ENCODE results near the gene CAT.
A peak's percentile ranks its signal among the peaks of the same experiment; 100 is the strongest.
"Not testable (repeated sequence)": the region's sequence is repeated elsewhere in the genome, so short reads cannot be mapped to it uniquely, and the experiment has no call there.

Gene CAT

DNA sequence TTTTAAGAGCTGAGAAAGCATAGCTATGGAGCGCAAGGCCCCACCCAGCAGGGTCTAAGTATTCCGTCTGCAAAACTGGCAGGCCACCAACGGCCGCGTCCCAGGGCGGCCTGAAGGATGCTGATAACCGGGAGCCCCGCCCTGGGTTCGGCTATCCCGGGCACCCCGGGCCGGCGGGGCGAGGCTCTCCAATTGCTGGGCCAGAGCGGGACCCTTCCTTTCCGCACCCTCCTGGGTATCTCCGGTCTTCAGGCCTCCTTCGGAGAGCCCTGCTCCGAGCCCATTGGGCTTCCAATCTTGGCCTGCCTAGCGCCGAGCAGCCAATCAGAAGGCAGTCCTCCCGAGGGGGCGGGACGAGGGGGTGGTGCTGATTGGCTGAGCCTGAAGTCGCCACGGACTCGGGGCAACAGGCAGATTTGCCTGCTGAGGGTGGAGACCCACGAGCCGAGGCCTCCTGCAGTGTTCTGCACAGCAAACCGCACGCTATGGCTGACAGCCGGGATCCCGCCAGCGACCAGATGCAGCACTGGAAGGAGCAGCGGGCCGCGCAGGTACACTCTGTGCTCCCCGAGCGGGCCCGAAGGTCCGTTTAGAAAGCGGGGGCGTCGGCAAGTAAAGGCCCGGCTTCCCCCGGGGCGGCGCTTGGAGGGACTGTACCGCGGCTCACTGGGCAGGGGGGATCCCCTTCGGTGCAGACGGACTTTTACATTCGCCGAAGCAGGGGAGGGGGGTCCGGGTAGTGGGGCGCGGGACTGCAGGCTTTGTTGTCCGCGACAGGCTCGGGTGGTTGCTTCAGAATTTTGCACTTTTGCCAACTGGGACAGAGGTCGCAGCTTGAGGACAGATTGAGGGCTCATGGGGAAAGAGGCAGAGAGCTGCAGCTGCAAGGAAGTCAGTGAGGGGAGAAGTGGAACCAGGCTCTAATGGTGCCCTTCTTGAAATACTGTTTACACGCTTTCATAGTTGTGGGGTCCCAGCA lies at the start of gene CAT:
CAT (plus strand) TSS at position 406 of the 979 bp plus-strand sequence; CDS start at position 486, 80 bp downstream.
- peak; percentile 87 to 94 (median 89) for DNase-seq (ENCODE audit: low read depth in 2 of 3, low spot score in 2 of 3)

DNA sequence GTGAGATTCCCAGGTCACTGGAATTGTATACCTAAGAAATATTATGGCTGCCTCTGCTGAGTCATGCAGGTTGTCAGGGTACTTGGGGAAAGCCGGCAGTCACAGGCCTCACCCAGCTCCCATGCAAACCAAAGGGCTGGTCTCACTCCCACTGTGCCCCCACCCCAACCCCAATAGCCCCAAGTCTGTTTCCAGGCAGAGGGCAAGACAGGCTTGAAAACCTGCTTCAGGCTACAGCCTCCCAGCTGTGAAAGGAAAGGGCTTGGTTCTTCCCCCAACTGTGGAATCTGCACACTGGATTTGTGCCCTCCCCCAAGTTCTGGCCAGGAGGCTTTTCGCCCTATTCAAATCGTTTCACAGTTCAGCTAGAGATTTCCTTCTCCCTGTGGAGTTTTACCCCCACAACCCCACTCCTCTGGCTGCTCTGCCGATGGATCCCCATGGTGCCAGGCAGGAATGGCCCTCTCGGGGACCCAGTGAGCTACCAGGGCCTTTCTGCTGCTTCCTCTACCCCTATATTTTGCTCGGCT lies 43.9 kb upstream of the CAT start:
- no peak for DNase-seq (ENCODE audit: low read depth in 2 of 3, low spot score in 2 of 3)

DNA sequence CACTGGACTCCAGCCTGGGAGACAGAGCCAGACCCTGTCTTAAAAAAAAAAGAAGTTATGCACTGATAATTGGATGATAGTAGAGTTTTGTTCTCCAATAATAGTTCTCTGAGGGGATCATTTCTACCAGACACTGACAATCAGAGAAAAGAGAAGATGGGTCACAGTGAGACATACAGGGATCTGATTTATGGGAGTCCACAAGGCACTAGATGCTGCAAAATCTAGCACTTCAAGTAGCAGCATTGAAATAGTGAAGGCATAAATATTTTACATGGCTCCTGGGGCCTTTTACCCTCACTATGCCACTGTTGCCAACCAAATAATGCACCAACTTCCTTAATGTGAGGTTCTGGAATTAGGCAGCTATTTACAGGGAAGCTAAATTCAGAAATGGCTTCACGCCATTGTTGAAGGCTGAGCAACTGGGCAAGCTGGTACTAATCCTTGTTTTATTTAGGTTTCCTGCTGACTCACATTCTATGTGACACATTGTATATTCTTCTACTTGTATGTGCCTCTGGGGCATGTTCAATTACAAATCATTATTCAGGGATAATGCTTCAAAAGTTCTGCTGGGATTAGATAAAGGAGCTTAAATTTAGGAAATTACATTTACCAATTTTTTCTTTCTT lies 42.7 kb upstream of the CAT start:
- no peak for DNase-seq (ENCODE audit: low read depth in 2 of 3, low spot score in 2 of 3)

DNA sequence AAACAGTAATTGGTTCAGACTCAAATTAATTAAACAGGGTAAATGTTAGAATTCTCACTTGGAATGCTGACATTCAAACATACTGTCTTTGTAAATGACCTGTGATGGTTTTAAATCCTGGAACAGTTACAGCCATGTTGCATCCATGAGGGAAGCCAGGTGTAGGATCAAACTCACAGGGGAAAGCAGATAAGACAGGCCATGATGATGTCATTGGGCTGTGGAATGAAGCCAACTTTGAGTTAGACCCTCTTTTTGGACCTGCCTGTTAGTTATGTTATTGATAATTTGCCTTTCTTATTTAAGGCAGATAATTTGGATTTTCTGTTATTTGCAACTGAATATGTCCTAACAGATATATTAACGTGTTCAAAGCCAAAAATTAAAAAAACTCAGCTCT lies 41.6 kb upstream of the CAT start:
- no peak for DNase-seq (ENCODE audit: low read depth in 2 of 3, low spot score in 2 of 3)

DNA sequence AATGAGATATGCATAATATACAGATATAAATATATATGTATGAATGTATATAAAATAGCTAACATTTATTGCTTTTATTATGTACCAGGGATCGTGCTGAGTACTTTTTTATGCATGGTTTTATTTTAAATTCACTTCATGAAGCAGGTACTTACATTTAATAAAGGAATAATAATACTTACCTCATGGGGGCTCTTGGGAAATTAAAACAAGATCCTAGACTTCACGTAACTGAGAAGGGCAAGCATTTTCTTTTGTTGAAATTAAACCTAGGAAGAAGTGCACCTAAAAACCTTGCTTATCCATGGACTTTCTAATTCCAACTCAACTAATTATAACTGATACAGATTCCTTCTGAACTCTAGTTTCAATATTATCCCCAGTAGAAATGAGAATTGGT lies 40.9 kb upstream of the CAT start:
- no peak for DNase-seq (ENCODE audit: low read depth in 2 of 3, low spot score in 2 of 3)

DNA sequence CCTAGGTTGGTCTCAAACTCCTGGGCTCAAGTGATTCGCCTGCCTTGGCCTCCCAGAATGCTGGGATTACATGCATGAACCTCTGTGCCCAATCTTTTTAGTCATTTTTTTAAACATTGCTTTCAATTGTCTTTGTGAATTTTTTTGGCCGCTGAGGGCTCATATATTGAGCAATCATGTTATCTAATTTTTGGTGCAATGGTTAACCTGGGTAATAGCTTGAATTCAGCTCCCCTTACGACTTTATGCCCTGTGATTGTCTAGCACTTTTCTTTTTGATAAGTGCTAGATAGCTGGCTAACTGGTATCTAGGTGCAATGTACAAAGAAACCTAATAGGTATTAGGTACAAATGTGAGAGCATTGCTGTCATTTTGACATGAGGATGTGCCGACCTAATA lies 35.3 kb upstream of the CAT start:
- DNase-seq (ENCODE audit: low read depth in 2 of 3, low spot score in 2 of 3), result no peak

DNA sequence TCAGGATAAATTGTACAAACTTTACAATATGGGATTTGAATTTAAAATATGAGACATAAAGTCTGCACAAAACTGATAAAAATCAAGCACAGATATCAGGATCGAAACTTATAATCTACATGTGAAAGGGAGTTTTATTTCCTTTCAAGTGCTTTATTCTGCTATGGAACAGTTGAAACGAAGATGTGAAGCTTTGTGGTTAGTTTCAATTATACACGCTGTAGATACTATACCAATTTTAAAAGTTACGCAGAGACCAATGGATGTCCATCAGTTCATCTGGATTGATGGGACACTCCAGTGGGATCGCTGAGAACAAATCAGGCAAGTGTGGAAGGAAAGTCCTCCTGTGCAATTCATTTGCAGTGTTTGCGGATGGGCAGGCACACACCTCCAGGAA lies 34.5 kb upstream of the CAT start:
- DNase-seq (ENCODE audit: low read depth in 2 of 3, low spot score in 2 of 3), result no peak

DNA sequence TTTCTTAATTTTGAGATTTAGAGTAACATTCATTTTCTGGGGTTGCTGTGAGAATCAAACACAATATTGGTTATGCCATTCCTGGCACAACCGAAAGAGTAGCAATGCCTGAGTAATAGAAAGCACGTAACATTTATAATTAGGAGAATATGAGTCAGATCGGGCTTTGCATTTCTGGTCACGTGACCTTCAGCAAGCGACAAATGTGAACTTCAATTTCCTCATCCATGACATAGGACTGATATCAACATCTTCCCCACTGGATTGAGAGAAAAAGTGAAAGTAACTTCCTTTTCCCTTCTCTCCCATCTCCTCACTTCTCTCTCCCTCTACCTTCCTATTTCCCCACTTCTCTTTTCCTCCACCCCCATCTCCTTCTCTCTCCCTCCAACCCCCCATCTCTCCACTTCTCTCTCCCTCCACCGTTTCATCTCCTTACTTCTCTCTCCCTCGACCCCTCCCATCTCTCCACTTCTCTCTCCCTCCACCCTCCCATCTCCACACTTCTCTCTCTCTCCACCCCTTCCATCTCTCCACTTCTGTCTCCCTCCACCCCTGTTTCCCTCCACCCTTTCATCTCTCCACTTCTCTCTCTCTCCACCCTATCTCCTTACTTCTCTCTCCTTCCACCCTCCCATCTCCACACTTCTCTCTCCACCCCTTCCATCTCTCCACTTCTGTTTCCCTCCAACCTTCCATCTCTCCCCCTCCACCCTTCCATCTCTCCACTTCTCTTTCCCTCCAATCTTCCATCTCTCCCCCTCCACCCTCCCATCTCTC lies 33.5 kb upstream of the CAT start:
- no peak for DNase-seq (ENCODE audit: low read depth in 2 of 3, low spot score in 2 of 3)

DNA sequence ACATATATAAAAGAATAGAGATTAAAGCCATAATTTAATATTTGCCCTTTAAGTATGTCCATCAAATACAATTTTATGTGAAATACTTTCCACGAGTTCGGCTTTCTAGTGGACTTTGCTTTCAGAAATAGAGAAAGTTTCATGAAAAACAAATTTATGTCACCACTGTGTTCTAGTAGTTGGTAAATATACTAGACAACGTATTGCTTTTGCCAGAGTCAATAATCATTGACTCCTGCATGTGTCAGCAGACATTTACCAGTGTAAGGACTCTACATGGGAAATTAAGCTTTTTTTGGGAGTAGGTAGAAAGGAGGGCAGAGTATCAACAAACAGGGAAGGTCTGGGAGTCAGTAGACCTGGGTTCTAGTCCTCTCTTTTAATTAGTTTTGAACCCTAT lies 32.3 kb upstream of the CAT start:
- no peak for DNase-seq (ENCODE audit: low read depth in 2 of 3, low spot score in 2 of 3)

DNA sequence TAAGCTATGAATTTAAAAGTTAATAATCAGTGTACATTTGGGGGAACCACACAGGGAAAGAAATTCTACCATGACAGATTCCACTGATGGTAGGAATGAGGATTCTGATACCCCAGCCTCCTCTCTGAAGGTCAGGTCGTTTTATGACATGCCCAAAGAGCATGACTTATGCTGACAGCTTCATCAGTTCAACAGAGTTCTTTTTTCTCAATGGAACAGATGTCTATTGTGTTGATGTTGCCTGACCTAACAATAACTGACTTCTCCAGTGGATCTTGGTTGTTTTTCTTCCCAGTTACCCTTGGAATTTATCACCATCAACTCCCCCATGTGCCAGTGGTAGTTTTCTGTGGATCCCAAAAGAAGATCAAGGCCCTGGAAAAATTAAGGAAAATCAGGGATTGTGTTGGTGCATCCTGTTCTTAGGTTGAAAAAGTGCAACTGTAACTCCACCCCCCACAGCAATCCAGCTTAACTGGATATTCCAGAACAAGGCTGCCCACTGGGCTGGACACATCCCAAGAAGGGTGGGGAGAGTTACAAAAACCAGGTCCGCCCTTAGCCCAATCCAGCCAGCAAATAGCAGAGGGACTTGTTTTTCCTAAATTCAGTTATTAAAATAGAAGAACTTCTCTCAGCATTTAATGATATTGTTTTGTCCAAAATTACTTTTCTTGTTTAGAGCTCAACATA lies 31.5 kb upstream of the CAT start:
- DNase-seq (ENCODE audit: low read depth in 2 of 3, low spot score in 2 of 3), result no peak

DNA sequence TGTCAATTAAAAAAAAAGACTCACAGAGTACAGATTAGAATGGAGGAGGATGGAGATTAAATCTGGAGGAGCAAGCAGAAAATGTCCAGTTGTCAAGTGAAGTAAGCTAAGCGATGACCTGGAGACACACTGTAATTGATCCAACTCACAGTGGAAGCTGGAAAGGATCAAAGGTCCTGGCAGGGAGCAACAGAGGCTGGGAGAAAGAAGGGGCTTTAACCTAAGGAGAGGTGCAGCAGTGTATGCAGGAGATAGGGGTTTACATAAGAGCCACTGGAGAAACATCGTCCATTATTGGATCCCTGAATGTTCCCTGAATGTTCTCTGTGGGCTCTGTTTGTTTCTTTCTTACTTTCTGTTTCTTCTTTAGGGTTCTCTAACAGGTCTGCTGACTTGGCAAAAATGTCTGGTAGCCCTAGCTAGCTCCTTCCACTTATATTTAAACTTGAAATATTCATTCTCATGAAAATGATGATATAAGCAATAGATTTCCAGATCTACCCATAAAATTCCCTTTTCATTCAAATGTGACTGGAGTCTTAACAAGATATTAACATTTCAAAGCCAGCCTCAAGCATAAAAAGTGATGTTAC lies 30.1 kb upstream of the CAT start:
- no peak for DNase-seq (ENCODE audit: low read depth in 2 of 3, low spot score in 2 of 3)

DNA sequence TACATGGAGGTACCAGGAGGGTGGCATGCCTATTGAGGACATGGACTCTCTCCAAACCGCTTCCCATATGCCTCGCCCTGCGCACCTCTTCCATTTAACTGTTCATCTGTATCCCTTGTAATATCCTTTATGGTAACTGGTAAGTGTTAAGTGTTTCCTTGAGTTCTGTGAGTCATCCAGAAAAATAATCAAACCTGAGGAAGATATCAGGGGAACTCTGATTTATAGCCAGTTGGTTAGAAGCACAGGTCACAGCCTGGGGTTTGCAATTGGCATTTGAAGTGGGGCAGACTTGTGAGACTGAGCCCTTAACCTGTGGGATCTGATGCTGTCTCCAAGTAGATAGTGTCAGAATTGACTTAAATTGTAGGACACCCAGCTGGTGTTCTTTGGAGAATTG lies 27.6 kb upstream of the CAT start:
- DNase-seq (ENCODE audit: low read depth in 2 of 3, low spot score in 2 of 3), result no peak

DNA sequence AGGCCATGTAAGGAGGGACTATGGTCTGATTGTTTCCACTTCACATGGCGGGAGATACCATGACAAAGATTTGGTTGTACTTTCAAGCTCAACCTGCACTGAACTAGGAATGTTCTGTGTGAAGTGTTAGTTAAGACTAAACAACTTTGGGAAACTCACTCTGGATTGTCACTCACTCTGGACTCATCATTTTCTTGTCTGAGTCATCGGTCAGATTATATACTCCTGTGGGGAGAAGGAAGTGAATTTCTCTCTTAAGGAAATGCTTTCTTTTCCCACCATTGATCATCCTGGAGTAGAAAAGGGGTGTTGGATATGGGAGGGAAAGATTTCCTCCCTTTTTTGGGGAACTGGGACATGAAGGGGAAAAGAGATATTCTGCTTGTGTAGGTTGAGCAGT lies 26.9 kb upstream of the CAT start:
- DNase-seq (ENCODE audit: low read depth in 2 of 3, low spot score in 2 of 3), result no peak

DNA sequence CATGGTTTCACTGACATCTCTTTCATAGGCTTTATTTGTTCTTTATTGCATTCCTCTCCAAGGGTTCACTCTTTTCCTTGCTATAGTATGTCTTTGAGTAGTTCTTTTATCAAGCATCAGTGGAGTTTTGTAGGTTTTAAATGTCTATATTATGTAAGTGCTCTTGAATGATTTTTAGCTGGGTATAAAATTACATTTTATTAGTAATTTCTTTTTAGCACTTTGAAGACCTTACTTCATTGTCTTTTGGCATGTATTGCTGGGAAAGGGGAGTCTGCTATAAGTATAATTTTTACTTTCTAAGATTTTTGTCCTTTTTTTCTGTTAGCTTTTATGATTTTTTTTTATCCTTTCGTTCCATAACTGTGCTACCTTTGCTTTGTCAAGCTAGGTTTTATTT lies 25.5 kb upstream of the CAT start:
- no peak for DNase-seq (ENCODE audit: low read depth in 2 of 3, low spot score in 2 of 3)

DNA sequence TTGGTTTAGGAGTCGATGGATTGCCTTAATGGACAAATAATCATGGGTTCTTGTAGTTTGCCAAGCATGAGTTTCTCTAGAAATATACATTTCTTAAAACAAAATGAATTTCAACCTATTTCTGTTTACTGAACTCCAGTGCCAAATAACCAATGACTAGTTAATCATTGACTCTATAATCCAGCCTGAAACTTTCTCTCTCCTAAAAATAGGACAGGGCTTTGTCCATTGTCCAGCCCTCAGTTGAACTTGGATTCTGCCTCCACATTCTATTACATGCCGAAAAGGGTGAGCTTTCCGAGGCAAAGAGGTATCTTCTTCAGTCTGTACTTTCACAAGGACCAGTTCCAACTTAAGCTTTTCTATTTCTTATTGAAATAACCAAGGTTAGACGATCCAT lies 23.2 kb upstream of the CAT start:
- no peak for DNase-seq (ENCODE audit: low read depth in 2 of 3, low spot score in 2 of 3)

DNA sequence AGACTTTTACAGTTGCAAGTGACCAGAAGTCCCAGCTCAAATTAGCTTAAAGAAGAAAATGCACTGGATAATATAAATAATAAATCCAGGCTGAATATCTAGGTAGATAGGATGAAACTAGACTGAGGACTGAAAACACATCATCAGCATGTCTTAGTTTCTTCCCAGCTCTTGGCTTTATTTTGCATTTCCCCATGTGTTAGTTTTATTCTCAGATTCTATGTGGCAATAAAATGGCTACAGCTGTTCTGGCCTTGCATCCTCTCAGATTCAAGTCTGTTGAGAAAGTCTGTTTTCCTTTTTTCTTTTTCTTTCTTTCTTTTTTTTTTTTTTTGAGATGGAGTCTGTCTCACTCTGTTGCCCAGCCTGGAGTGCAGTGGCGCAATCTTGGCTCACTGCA lies 22.6 kb upstream of the CAT start:
- DNase-seq (ENCODE audit: low read depth in 2 of 3, low spot score in 2 of 3), result no peak

DNA sequence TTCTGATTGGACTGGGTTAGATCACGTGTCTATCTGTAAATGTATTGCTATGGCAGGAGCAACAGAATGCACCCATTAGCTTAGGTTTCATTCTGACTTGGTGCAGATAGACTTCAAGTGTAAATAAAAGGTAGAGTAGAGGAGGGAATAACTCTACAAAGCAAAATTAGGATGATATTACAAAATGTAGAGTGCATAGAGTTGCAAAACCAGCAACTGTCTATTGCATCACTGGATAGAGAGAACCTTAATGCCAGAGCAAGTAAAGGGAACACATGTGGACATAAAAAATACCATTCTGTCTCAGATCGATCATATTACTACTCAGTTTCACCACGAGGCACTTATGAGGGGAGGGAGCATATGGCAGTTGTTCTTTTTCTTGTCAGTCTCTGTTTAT lies 22.0 kb upstream of the CAT start:
- DNase-seq (ENCODE audit: low read depth in 2 of 3, low spot score in 2 of 3), result no peak

DNA sequence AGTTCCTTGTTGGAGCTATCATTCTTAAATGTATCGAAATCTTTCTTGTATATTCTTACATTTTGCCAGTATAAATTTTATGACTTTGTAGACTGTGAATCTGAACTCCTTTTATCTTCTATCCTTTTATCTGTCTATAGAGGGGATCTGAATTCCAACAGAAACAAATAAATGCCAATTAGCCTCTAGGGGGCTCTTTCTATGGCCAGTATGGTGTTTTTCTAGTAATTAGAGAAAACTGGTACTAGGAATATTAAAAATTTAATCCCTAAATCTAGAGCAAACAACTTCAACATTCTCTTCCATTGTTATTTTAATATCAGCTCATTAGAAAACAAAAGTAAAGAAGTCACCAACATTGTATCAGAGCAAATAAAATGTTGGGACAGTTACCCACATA lies 21.5 kb upstream of the CAT start:
- DNase-seq (ENCODE audit: low read depth in 2 of 3, low spot score in 2 of 3), result no peak

DNA sequence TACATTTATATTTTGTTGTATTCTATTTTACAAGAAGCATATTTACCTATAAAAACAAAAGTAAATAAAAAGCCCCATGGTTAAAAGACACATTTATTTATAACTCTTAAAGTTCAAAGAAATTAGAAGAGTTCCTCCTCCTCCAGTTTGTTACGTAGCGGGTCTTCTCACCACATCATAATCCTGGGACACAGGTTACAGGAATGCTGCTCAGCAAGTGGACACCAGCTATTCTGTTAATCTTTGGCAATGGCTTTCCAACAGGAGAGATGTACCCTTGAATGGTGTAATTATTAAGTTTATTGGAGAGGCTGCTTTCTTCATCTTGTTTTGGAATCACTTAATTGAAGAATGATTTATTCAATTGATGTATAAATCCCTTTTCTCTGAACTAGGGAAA lies 19.6 kb upstream of the CAT start:
- DNase-seq (ENCODE audit: low read depth in 2 of 3, low spot score in 2 of 3), result no peak

DNA sequence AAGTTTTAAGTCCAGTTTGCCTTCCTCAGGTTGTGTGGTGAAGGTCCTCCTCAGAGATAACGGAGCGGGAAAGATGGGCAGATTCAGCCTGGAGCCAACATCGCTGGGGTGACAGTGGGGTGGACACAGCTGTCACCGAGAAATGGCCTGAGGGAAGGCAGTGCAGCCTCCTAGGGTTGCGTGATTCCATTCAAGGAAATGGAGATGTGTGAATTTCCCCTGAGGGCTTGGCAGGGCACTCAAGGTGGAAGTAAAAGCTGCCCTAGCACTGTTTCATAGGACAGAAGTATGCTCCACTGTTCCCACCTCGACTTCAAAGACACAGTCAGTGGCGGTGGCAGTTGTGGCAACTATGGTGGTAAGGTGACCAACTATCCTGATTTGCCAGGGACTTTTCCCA lies 15.4 kb upstream of the CAT start:
- no peak for DNase-seq (ENCODE audit: low read depth in 2 of 3, low spot score in 2 of 3)

DNA sequence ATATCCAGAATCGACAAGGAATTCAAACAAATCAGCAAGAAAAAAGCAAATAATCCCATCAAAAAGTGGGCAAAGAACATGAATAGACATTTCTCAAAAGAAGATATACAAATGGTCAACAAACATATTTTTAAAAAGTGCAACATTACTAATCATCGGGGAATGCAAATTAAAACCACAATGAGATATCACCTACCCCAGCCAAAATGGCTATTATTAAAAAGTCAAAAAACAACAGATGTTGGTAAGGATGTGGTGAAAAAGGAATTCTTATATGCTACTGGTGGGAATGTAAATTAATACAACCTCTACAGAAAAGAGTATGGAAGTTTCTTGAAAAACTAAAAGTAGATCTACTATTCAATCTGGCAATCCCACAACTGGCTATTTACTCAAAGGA lies 13.9 kb upstream of the CAT start:
- not testable (repeated sequence) for DNase-seq (ENCODE audit: low read depth in 2 of 3, low spot score in 2 of 3)
